HG03575 (cell line): ENCODE measurements around the gene CEACAM21.
"Not testable (repeated sequence)": the region's sequence is repeated elsewhere in the genome, so short reads cannot be mapped to it uniquely, and the experiment has no call there.

Source experiments
- ATAC-seq: cut with Tn5 transposase; IDR thresholded peaks from one replicate; pipeline ENCODE4 v1.9.1; 2021; ENCODE audit not compliant: unreplicated experiment, insufficient number of reproducible peaks, low FRiP score; ENCODE audit errors: extremely low read depth

Gene CEACAM21

DNA sequence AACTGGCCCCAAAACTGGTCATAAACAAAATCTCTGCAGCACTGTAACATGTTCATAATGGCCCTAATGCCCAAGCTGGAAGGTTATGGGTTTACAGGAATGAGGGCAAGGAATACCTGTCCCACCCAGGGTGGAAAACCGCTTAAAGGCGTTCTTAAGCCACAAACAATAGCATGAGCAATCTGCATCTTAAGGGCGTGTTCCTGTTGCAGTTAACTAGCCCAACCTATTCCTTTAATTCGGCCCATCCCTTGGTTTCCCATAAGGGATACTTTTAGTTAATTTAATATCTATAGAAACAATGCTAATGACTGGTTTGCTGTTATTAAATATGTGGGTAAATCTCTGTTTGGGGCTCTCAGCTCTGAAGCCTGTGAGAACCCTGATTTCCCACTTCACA lies 5.1 kb downstream of the CEACAM21 start:
- ATAC-seq = not testable (repeated sequence)

DNA sequence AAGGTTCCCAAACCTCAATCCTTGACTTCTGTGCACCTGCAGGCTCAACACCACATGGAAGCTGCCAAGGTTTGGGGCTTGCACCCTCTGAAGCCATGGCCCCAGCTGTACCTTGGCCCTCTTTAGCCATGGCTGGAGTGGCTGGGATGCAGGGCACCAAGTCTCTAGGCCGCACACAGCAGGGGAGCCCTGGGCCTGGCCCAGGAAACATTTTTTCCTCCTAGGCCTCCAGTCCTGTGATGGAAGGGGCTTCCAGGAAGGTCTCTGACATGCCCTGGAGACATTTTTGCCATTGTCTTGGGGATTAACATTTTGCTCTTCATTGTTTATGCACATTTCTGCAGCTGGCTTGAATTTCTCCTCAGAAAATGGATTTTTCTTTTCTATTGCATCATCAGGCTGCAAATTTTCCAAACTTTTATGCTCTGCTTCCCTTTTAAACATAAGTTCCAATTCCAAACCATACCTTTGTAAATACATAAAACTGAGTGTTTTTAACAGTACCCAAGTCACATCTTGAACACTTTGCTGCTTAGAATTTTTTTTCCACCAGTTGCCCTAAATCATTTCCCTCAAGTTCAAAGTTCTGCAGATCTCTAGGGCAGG lies 6.7 kb downstream of the CEACAM21 start:
- not testable (repeated sequence) for ATAC-seq

DNA sequence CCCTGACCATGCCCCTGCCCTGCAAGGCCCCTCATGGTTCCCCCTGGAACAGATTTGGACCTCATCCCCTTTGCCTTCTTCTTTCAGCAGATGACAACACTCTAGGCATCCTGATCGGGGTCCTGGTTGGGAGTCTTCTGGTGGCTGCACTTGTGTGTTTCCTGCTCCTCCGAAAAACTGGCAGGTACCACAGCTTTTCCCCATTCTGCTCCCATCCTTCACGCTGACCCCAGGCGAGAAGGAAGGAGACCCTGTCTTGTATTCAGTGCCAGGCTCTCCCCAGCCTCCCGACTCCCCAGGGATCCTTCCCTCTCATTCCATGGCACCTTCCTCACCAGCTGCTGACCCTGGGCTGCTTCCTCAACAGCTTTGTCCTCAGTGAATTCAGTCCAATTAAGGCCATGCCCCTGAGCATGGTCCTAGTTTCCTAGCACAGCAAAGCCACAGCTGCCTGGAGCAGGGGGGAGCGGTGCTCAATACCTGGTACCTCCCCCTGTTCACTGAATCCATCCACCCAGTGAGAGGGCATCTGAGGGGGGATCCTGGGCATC lies 8.4 kb downstream of the CEACAM21 start:
- no peak for ATAC-seq

DNA sequence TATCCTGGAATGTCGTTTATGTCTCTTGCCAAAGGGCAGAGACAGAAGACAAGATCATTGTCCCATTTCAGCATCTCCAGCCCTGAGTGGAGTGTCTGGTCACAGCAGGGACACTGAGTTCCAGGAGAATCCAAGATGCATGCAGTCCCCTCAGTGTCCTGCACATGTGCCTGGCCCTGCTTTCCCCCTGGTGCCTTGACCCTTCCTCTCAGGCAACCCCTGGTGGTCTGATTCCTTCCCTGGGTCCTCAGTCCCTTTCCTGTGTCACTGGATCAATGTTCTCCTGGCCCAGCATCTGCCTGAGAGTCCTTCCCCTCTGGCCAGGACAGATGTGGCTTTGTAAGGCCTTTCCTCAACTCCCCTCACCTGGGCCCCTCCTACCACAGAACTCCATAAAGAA lies 9.0 kb downstream of the CEACAM21 start:
- ATAC-seq = no peak

DNA sequence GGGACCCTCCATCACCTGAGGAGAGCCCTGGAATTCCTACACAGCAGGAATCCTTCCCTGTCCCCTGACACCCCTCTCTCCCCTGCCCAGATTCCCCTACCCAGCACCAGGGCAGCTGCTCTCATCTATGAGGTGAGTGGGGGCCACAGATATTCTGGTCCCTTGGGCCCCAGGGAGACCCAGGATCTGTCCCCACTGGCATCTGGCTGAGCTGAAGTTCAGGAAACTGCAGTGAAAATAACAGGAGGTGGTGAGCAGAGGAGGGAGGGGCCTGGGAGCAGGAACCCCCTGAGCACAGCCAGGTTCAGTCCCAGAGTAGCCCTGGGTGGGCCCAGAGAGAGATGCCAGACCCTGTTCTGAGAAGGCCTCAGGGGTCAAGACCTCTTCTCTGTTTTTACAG lies 10.1 kb downstream of the CEACAM21 start:
- ATAC-seq = no peak

DNA sequence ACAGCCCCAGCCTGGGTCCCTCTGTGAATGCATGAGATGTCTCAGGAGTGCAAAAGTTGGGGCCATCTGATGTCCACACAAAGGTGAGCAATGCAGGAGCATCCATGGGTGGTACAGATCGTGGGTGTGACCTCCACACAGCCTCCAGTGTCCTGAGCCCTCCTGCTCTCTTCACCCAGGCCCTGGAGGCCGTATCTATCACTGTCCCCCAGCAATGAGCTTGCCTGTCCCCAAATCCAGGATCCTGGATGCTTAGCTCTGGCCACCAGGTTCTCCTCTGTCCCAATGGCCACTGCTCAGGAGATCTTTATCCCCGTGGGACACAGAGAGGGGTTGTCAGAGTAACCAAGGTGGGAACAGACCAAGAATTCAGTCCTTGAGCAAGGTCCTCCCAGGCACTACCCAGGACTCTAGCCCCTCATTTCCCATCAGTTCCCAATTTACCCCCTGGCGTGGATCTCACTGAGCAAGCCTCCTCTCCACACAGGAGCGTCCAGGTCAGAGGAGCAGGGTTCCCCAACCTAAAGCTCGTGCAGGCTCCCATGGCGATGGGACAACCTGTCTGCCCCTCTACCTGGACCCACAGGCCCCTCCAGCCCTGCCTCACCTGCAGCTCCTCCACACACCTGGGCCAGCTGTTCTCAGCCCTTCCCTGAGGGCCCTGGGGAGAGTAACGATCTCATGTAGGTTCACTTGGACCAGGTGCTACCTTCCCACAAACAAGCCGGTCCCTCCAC lies 11.3 kb downstream of the CEACAM21 start:
- no peak for ATAC-seq

DNA sequence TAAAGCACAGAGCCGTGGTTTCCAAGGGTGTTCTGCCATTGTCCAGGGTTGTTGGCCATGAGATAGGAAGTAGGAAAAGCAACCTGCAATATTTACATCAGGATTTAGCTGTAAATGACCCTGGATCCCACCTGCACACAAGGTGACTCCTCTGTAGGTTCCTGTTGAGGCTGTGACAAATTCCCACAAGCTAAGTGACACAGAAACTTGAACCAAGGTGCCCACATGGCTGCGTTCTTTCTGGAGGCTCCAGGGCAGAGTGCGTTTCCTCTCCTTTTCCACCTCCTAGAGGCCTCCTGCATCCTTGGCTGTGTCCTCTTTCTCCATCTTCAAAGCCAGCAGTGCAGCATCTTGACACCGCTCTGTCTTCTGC lies 11.9 kb downstream of the CEACAM21 start:
- ATAC-seq = no peak

DNA sequence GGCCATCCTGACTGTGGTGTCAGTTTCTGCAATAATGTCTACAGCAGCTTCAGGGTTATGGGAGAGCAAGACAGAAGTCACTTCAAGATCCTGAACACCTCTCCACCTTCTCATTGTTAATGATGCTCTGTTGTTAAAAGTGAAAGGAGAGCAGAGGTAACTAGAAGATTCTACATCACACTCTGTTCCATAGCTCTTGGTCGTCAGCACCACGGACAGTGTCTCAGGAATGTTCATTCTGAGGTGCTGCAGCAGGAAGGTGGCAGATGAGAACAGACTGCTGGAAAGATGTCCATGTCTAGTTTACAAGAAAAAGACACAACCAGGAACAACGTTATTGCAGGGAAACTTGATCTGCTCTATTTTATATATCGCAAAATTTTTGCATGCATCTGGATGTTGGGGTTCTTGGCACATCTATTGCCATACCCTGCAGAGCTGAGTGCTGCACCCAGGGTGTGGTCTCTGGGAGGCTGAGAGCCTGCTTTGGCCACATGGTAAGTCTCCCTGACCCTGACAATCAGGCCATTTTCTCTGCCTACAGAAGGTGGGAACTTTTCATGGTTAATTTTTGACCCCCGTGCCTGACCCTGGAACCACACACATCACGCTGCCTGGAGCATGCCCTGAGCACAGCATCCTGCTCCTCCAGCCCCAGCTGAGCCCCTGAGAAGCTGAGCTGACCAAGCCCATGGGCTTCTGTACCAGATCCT lies 12.7 kb downstream of the CEACAM21 start:
- ATAC-seq = no peak

DNA sequence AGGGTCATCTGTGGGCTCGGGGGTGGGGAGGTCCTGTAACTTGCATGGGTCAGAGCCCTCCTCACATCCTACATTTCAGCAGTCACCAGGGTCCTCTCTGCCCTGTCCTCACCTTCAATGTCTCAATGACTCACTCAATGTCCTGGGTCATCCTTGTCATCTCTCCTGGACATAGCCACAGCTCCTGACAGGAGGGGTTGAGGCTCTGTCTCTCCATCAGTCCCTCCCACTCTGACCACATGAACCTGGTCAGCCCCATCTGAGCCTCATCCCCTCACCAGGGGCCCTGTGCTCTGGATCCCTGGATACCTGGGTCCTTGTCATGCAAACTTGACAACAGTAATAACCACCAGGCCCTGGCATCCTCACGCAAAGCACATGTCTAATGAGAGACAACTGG lies 13.4 kb downstream of the CEACAM21 start:
- ATAC-seq = no peak

DNA sequence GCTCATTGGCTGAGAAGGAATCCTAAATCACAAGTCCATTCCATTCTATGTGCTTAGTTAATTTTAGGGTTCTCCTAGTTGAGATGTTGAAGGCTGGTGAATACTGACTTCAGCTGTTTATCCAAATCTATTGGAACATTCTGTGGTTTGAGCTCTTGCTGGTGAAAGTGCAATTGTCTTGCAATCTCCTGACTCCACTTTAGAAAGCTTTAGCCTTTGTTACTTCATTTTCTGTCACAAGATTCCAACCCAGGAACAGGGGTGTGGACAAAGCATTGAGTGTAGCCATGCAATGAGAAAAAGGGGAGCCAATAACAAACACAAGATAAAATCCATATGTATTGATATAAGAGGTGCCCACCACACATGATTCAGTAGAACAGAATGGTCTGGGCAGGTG lies 15.0 kb downstream of the CEACAM21 start:
- ATAC-seq = no peak

DNA sequence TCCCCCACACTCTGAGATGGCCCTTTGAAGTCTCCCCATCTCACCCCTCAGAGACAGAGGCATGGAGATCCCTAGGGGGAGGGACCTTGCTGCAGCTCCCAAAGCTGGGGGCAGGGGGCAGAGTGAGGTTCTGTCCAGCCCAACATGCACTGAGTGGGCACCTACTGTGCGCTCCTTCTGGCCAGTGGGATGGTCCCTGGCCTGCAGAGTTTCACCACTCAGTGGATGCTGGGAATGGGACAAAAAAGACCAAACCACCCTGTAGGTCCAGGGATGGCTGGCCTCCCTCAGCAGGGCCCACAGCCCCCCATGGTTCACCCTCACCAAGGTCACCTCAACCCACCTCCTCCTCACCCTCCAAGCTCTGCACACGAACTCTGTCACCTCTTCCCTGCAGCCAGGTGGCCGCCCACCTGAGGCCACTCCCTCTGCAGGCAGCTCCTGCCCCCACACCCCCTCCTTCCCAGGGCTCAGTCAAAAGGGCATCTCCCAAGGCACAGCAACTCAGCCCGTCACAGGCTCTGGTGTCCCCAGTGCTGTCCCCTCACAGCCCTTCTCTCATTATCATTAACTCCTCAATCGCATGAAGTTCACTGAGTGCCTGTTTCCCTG lies 16.1 kb downstream of the CEACAM21 start:
- ATAC-seq = no peak

DNA sequence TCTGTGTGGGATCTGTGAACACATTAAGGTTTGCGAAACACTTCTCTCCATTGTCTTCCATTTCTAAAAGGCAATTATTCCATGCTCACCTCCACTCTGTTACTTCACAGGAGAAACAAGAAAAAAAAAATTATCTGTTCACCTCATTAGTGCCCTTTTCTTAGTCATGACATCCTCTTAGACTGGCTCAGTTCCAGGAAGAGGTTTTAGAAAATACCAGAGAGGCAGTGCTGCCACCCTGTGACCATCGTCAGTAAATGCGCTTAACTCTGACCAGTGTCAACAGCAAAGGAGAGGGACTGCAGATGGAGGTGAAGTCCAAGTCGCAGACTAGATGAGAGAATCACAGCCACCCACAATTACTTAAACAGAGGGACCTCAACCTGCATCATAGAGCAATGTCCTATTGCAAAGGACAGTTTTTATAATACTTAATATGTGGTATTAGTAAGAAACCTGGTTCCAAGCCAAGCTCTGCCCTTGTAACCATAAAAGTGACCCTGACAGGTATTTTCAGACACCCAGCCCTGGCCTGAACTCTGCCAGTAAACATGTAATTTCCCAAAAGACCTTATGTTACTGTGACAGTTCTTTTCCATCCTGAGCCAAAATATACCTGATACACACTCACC lies 19.4 kb downstream of the CEACAM21 start:
- ATAC-seq = no peak

DNA sequence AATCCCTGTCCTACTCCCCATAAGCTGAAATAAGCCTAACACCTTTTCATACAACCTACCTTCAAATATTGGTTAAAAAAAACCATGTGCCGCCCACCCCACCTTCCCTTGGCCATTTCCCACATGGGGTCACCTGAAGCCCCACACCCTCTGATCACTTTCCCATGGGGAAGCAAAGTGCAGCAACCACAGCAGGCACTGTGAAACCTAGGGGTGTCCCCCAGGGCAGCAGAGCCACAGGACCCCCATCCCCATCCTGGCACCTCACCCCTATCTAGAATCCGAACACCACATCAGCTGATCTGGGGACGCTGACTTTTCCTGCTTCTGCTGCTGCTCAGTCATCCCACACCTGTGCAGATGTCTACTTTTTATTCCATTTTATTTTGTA lies 19.9 kb downstream of the CEACAM21 start:
- no peak for ATAC-seq

DNA sequence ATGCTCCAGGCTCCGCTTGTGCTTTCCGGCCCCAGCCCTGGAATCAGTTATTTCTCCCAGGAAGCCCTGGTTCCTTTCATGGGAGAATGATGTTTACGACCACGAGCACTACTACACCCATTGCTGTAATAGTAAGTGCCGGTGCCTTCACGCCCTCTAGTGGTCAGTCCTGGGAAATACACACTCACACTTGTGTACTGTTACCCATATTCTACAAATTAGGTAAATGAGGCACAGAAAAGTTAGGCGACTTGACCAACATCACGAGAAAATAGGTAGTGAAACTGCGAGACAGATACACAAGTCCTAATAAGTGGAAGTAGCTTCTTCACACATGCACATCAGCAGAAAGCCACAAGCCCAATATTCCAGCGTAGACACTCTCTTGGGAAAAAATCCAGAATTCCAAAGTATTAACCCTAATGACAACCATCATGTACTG lies 21.7 kb downstream of the CEACAM21 start:
- no peak for ATAC-seq

DNA sequence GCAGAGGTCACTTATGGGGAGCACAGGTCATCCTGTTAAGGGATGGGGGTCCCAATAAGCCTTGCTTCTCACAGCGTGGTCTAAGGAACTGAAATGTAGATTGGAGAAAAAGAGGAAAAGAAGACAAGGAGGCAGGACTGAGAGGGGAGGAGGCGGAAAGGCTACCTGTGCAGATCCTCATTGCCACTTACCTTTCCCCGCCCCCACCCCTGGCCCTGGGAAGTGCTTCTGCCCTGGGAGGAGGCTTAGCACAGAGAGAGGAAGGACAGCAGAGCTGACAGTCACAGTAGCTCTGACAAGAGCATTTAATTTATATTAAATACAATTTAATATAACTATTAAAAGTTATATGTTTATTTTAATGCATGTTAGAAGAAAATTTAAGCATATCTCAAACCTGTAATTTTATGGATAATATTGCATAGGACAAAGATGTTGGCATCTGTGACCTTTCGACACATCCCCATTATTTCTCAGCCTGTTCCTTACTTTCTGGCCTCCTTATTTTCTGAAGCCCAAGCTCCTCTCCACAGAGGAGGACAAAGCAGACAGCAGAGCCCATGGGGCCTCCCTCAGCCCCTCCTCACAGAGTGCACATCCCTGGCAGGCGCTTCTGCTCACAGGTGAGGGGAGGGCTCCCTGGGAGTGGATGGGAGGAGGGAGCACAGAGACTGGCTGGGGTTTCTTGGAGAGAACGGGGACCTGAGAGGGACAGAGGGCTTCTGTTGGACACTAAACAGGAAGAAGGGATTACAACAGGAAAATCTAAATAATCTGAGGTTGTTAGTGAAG lies 23.4 kb downstream of the CEACAM21 start:
- no peak for ATAC-seq

DNA sequence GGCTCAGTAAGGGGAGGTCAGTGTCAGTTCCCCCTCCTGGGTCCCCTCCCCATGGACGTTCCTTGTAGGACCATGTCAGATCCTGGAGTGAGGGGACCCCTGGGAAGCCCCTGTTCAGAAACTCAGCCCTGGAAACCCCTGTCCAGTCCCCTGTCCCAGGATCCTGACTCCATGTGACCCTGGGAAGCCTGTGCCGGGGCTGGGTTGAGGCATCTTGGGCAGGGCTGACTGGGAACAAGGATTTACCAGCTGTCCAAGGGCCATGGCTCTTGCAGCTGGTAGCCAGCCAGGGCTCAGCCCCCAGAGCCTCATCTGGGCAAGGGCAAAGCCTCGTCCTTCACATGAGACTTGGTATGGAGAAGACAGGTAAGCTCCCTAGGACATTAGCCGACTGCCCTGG lies 25.8 kb downstream of the CEACAM21 start:
- ATAC-seq = no peak

DNA sequence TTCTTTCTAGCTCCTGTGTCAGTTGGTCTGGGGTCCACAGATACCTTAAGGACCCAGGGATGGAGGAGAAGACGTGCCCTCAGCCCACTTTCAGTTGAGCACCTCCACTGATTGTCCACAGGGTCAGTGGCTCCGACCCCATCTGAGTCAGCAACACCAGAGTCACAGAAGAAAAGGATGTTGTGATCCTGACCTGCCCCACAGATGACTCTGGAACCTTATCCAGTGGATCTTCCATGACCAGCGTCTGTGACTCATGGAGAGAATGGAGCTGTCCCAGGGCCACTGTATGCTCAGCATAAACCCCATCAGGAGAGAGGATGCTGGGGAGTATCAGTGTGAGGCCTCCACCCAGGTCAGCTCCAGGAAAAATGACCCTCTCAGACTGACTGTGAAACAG lies 28.9 kb downstream of the CEACAM21 start:
- no peak for ATAC-seq

DNA sequence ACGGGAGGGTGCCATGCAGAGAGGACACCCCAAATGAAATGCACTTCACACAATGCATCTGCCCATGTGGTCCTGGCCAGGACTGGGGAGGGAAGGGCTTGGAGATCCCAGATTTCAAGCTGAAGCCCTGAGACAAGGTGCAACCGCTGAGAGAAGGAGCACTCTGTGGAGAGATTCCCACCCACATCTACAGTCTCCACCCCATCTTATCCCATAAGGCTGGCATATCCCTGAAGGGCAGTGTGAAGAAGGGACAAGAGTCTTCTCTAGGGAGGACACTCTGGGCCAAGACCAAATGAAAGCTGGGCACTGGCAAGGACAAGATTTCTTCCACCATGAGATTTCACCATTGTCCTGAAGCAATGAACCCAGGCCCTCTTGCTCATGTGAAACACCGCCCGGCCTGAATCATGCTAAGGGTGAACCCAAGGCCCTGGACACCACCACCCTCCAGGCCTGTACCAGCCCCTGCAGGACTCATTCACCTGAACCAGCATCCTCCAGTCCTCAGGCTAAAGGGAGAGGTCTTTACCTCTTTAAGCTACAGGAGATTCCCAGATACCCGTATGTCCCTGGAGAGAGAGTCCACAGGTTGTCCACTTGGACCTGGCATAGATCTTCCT lies 30.4 kb downstream of the CEACAM21 start:
- no peak for ATAC-seq
